ENCODE measurements around the gene POLR2J2.
"Not testable (repeated sequence)": the region's sequence is repeated elsewhere in the genome, so short reads cannot be mapped to it uniquely, and the experiment has no call there.

Gene POLR2J2

GRCh38 chr7:102673447-102674067, 2.1 kb upstream of the POLR2J2 start:
- not testable (repeated sequence) for DNase-seq (ENCODE audit: low read depth in 2 of 2, low spot score in 1 of 2)

DNA sequence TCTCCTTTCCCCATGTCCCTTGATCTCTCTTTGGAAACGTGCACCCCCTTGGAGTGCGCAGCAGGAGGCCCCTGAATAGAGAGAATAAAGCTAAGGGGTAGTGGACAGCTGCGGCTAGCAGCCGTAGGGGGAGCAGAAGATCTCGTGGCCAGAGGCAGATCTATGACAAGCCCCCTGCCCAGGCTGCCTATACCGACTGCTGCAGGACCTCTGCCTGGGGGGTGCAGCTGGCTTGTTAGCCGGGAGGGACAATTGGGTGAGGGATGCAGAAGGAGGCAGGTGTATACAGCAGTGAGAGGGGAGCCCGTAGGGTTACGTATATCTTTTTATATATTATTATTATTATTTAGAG, 469 bp upstream of the POLR2J2 start:
- not testable (repeated sequence) for DNase-seq (ENCODE audit: low read depth in 2 of 2, low spot score in 1 of 2)

DNA sequence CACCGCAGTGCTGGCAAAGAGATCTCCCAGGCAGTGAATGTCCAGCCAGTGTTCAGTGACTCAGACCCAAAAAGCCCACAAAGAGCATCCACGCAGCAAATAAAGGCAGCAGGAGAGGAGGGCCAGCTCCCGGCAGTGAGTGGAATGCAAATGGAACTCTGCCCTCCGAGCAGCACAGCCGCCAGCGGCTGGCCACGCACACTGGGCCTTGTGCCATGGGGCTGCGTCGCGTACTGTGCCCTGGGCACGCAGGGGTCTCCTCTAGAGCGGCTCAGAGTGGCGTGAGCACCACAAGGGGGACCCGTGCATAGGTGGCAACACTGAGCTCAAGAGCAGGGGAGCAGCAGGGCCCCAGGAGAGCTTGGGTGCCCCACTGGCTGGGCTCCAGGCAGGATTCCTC, 3.9 kb downstream of the POLR2J2 start:
- not testable (repeated sequence) for DNase-seq (ENCODE audit: low read depth in 2 of 2, low spot score in 1 of 2)

DNA sequence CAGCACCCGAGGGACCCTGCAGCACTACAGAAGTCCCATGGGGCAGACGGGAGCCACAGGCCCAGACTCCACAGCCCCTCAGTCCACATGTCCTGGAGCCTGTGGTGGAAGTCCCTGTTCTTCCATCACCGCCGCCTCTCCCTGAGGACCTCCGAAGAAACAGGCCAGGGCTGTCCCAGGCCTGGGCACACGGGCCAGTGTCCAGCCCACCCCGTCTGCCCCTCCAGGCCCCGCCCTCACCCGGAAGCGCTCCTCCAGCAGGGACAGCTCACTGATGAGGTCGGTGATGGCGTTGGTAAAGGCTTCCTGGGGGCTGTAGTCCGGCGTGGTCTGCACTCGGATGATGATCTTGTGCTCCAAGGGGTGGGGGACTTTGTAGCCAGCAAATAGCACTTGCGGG, 4.6 kb downstream of the POLR2J2 start:
- not testable (repeated sequence) for DNase-seq (ENCODE audit: low read depth in 2 of 2, low spot score in 1 of 2)

GRCh38 chr7:102664765-102665164, 6.7 kb downstream of the POLR2J2 start:
- not testable (repeated sequence) for DNase-seq (ENCODE audit: low read depth in 2 of 2, low spot score in 1 of 2)

DNA sequence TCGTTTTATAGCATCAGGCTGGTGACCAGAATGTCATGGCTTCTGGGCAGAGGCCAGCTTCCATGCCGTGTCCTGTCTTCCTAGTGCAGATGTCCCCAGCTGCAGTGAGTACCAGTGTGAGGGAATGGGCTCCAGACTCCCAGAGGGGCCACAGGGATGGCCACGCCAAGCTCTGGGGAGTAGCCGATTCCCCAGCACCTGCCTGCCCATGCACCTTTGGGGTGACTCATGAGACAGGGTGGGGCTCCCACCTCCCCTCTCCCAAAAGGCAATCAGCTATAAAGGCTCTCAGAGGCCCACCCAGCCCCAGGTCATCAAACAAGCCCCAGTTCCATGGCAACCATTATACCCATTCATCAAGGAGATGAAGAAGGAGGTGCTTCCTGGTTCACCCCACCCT, 21.5 kb downstream of the POLR2J2 start, which contains the start of gene SPDYE2B:
SPDYE2B (plus strand) TSS at position 396 of the 400 bp plus-strand sequence. CDS start 2,030 bp downstream, outside the sequence.
- DNase-seq (ENCODE audit: low read depth in 2 of 2, low spot score in 1 of 2) = not testable (repeated sequence)

- not testable (repeated sequence) for DNase-seq (ENCODE audit: low read depth in 2 of 2, low spot score in 1 of 2)
Observed at GRCh38 chr7:102647813-102648212, 23.6 kb downstream of the POLR2J2 start.

DNA sequence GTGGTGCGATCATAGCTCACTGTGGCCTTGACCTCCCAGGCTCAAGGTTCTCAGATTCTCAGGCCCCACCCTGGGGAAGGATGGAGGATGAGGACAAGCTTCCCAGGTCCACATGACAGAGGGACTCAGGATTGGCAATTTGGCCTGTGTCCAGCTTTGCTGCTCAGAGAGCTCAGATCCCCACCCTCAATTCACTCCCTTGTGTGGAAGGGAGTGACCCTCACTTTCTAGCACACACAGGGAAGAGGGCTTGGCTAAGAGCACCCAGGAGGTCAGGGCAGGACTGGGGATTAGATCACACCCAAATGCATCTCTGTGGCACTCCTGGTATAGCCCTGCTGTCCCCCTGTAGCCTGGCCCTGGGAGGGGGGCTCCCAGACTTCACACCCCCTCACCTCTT, 28.1 kb downstream of the POLR2J2 start:
- DNase-seq (ENCODE audit: low read depth in 2 of 2, low spot score in 1 of 2) = not testable (repeated sequence)

DNA sequence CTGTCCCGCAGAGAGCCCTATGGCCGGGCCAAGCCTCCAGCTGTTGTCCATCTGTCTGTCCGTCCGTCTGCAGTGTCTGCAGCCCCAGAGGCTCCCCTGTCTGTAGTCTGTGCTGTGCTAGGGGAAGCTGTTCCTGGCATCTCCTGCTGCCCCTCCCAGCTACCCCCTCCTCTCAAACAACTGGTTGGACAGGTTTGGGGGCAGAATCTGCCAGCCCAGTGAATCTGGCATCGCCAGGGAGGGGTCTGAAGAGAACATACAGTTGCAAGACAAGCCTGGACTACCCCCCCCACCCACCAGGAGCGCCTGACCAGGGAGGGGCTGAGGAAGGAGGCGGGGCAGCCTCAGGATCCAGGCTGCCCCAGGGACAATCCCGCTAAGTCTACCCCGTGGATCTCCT, 28.8 kb downstream of the POLR2J2 start, which contains the start of gene UPK3BL1:
UPK3BL1 (minus strand) TSS at position 101 of the 400 bp plus-strand sequence; CDS start at position 51, 50 bp downstream.
- not testable (repeated sequence) for DNase-seq (ENCODE audit: low read depth in 2 of 2, low spot score in 1 of 2)

GRCh38 chr7:102638848-102639247, 32.6 kb downstream of the POLR2J2 start:
- DNase-seq (ENCODE audit: low read depth in 2 of 2, low spot score in 1 of 2) = not testable (repeated sequence)

GRCh38 chr7:102636956-102637355, 34.5 kb downstream of the POLR2J2 start:
- DNase-seq (ENCODE audit: low read depth in 2 of 2, low spot score in 1 of 2) = not testable (repeated sequence)

- DNase-seq (ENCODE audit: low read depth in 2 of 2, low spot score in 1 of 2) = not testable (repeated sequence)
Observed at GRCh38 chr7:102635354-102635753, 36.1 kb downstream of the POLR2J2 start.

DNA sequence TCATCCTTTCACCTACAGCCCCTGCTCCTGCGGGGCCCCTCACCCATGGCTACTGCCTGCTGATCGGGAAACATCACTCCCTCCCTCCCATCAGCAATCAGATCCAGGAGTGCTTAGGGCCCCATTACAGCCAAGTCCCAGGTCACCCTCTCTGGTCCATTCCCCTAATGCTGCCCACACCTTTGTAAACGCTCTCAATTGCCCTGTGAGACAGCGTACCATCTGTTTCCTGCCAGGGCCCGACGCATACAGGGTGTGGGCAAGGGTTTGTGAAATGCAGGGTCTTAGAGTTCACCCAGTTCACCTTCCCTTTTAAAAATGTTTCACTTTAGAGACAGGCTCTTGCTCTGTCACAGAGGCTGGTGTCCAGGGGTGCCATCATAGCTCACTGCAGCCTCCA, 37.2 kb downstream of the POLR2J2 start:
- DNase-seq (ENCODE audit: low read depth in 2 of 2, low spot score in 1 of 2) = not testable (repeated sequence)

- DNase-seq (ENCODE audit: low read depth in 2 of 2, low spot score in 1 of 2) = not testable (repeated sequence)
Observed at GRCh38 chr7:102630622-102631021, 40.8 kb downstream of the POLR2J2 start.

DNA sequence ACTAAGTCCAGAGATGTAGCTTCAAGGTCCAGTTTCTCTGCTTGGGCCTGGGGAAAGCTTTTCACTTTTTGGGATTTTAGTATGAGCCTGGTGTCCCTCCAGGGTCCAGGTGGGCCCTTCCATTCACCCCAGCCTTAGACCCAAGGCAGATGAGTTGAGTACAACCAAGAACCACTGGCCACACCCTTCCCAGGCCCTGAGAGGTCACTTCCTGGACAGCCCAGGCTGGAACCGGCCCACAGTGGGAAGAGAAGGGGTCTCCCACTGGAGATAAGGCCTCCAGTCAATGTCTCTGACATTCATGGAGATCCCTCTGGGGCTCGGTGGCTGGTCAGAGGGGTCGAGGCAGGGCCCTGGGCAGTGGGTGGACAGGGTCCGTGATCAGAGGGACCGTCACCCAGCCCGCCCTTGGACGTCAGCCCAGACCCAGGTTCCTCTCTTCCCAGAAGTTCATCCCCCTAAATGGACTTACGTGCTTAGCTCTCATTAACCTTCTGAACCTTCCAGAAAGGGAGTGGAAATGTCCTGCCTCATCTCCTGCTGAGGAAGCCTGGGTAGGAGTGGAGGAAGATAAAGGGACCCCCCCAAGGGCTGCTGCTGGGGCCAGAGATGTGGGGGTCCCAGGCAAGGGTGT, 44.1 kb downstream of the POLR2J2 start:
- not testable (repeated sequence) for DNase-seq (ENCODE audit: low read depth in 2 of 2, low spot score in 1 of 2)

GRCh38 chr7:102618122-102618521, 53.3 kb downstream of the POLR2J2 start:
- DNase-seq (ENCODE audit: low read depth in 2 of 2, low spot score in 1 of 2) = not testable (repeated sequence)

- not testable (repeated sequence) for DNase-seq (ENCODE audit: low read depth in 2 of 2, low spot score in 1 of 2)
Observed at GRCh38 chr7:102616507-102617125, 54.8 kb downstream of the POLR2J2 start, which contains the start of gene RASA4. TSS of gene RASA4 (minus strand) at chr7:102616756. CDS start at chr7:102616689, 67 bp downstream.

Measured in stimulated activated CD8-positive, alpha-beta memory T cell treated with anti-CD3 and anti-CD28 coated beads, Interleukin-4, amount 100 ng/mL, for 1 hour (primary cell).